Stimulated activated CD4-positive, alpha-beta T cell treated with anti-CD3 and anti-CD28 coated beads, Interleukin-15, amount 100 ng/mL, for 1 hour (primary cell): ENCODE data around the gene LRP1B.

Experiments
- DNase-seq, 2 donors: peaks; one replicate each; pipeline ENCODE4 v3.0.0-alpha.2; 2020; ENCODE audit warnings: low read depth in 1 of 2, low spot score in 1 of 2

Gene LRP1B

DNA sequence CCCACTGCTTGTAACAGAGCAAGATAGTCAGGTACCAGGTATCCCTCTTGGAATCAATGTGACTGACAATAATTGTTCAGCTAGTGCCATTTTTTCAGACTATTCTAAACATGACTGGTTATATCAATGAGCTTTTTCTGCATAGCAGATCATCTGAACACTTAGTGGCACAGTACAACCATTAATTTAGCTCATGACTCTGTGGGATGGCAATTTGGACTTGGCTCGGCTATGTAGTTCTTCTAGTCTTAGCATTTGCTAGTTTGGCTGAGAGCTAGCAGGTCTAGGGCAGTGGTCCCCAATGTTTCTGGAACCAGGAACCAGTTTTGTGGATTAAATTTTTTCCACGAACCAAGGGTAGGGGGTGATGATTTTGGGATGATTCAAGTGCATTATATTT lies 1929.2 kb downstream of the LRP1B start:
- DNase-seq = no peak

DNA sequence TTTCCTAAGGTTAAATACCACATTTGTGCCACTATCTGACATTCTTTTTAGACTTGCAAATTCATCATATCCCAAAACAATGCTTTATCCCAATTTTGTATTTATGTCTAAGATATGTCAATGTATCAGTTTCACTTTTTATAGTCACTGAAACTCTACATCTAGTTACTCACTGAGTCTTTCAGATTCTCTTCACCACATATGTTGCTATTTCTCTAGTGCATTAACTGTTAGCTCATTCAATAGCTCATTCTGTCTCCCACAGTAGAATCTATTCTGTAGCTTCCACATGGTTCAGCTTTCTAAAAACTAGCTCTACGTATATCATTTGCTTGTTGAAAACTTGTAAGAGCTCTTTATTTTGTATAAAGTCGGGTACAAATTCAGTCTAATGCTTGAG lies 1930.1 kb downstream of the LRP1B start:
- no peak for DNase-seq

DNA sequence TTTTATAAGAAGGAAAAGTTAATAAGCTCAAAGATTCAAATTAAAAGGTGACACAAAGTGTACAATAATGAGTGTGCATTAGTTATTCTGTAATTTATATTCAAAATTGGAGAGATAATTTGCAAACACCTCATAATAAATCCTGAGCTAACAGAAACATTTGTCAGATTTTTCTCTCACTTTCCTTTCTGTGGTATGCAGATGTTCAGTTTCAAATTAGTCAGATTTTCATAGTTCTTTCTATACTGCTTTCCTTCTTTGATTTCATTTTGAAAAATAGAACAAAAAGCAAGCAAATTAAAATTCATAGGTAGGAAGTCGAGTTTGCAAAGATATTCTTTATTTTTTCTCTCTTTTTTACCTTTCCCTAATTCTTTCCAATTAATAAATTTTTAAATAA lies 1930.5 kb downstream of the LRP1B start:
- DNase-seq = no peak

DNA sequence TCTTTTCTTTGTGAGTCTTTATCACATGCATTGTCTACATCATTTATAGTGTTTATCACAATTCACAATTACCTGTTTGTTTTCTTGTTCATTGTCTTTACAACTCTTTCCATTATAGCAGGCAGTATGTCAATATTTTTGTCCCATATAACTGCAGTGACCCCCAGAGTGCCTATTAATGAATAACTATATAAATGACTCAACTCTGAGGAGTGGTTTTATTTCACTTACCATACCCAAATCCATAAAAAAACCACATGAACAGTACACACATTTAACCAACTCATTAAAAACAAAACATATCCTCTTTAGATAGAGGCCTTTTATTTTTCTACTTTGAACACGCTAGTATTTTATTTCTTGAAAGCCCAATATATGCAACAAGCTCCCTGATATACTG lies 1931.5 kb downstream of the LRP1B start:
- DNase-seq = no peak

DNA sequence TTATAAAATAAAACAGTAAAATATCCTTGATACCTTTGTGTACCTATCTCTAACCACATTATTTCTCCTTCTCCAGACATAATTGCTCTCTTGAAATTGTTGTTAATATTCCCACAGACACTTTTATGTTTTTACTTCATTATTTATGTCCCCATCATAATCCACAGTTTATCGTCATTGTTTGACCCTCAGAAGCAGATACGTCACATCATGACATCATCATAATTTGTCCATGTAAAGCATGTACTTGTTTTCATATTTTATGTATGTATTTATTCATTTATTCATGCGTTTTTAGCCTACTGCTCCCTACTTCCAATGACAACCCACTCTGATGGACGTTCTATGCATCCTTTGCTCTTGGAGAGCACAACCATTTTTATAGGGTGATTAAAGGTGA lies 1943.7 kb downstream of the LRP1B start:
- DNase-seq = no peak

DNA sequence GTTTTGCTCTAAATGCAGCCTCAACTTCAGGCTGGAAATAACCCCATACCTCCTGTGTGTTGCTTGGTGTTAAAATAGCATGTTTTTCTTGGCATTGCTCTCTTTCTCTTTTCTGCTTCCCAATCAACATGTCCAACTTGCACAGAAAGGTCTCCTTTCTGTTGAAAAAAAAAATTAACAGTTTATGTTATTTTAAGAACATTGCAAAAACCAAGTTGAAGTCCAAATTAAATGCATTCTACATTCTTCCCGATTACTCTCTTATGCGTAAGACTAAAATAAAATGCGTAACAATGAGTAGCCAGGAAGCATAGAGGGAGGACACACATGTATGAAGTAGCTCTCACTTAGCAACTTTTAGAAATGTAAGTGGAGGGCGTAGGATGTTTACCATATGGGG lies 1944.5 kb downstream of the LRP1B start:
- no peak for DNase-seq

DNA sequence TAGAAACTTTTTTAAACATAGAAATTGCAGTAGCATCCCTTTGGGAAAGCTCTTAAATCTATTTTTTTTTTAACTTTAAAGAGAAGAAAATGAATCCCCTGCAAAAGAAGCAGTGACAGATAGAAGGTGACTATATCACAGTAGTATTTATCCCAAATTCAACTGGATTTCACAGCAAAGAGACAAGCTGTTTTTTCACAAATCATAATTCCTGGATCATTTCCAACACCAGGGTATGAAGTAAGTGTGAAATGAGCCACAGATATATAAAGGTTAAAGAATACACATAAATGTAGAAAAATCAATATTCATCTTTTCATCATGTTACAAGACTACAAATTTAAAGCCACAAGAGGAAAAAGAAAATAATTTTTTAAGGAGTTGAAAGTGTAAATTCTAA lies 1945.7 kb downstream of the LRP1B start:
- DNase-seq = no peak

DNA sequence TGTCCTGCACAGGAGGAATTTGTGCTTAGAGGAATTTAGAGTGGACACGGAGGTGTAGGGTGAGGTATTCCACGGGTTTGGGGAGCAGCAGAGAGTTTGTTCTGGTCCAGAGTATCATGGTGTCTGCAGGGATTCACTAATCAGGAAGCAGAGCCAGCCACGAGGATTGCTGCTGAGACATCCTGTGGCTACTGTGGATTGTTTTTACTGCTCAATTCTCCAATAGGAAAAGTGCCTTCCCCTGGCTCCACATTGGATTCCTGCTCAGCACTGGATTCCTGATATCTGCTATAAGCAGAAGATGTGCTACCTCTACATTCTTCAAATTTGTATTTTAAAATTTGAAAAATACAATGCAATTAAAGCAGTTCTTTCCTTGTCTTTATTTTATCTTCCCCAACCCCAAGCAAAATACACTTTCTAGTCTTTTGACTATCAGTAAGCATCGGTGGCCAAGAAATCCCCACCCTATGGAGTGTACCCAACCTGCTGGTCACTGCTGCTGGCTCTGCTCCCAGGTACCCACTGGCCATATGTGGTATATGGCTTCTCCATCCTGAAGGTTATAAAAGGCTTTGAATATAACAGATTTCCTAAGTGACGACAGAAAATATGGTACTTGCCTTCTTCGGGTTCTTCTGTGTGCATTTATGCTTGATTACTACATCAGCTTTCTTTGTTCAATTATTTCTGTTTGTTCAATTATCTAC lies 1947.6 kb downstream of the LRP1B start:
- no peak for DNase-seq
